ENCODE results near the gene FRMPD4. TPM values are rescaled to one million over a fixed set of nuclear protein-coding genes. Genes with fewer than 3 reads are reported as not detected.
"Not testable (repeated sequence)": the region's sequence is repeated elsewhere in the genome, so short reads cannot be mapped to it uniquely, and the experiment has no call there.

FRMPD4 gene
- total RNA-seq, 1 donor from 2014 or later, result 0.83 TPM

GRCh38 chrX:12440246-12440645 lies 302.0 kb downstream of the FRMPD4 start:
- DNase-seq (ENCODE audit: low spot score), result no peak

GRCh38 chrX:12441381-12442128 lies 303.3 kb downstream of the FRMPD4 start:
- no peak for DNase-seq (ENCODE audit: low spot score)

GRCh38 chrX:12443534-12444098 lies 305.3 kb downstream of the FRMPD4 start:
- no peak for DNase-seq (ENCODE audit: low spot score)

GRCh38 chrX:12446342-12447075 lies 308.2 kb downstream of the FRMPD4 start:
- no peak for DNase-seq (ENCODE audit: low spot score)

- DNase-seq (ENCODE audit: low spot score), result no peak
These were observed 309.3 kb downstream of the FRMPD4 start for GRCh38 chrX:12447448-12448064.

GRCh38 chrX:12452268-12452667 lies 314.0 kb downstream of the FRMPD4 start:
- DNase-seq (ENCODE audit: low spot score), result no peak

- DNase-seq (ENCODE audit: low spot score), result no peak
These were observed 322.7 kb downstream of the FRMPD4 start for GRCh38 chrX:12460929-12461328.

GRCh38 chrX:12463052-12463451 lies 324.8 kb downstream of the FRMPD4 start:
- DNase-seq (ENCODE audit: low spot score), result no peak

GRCh38 chrX:12463873-12464272 lies 325.6 kb downstream of the FRMPD4 start:
- no peak for DNase-seq (ENCODE audit: low spot score)

- no peak for DNase-seq (ENCODE audit: low spot score)
These were observed 329.0 kb downstream of the FRMPD4 start for GRCh38 chrX:12467321-12467720.

- DNase-seq (ENCODE audit: low spot score), result no peak
These were observed 331.0 kb downstream of the FRMPD4 start for GRCh38 chrX:12469296-12469695.

GRCh38 chrX:12471061-12471460 lies 332.8 kb downstream of the FRMPD4 start:
- no peak for DNase-seq (ENCODE audit: low spot score)

GRCh38 chrX:12480956-12481355 lies 342.7 kb downstream of the FRMPD4 start:
- no peak for DNase-seq (ENCODE audit: low spot score)

- no peak for DNase-seq (ENCODE audit: low spot score)
These were observed 349.9 kb downstream of the FRMPD4 start for GRCh38 chrX:12488220-12488619.

- DNase-seq (ENCODE audit: low spot score), result no peak
These were observed 350.5 kb downstream of the FRMPD4 start for GRCh38 chrX:12488771-12489170.

GRCh38 chrX:12489341-12489740 lies 351.1 kb downstream of the FRMPD4 start:
- no peak for DNase-seq (ENCODE audit: low spot score)

GRCh38 chrX:12494400-12495138 lies 356.3 kb downstream of the FRMPD4 start:
- no peak for DNase-seq (ENCODE audit: low spot score)

GRCh38 chrX:12496343-12496742 lies 358.1 kb downstream of the FRMPD4 start:
- DNase-seq (ENCODE audit: low spot score), result no peak

- DNase-seq (ENCODE audit: low spot score), result no peak
These were observed 359.7 kb downstream of the FRMPD4 start for GRCh38 chrX:12497832-12498591.

- DNase-seq (ENCODE audit: low spot score), result no peak
These were observed 366.9 kb downstream of the FRMPD4 start for GRCh38 chrX:12505127-12505526.

GRCh38 chrX:12515384-12515783 lies 377.1 kb downstream of the FRMPD4 start:
- not testable (repeated sequence) for DNase-seq (ENCODE audit: low spot score)
